CD4-positive, alpha-beta T cell (primary cell): ENCODE data around the gene GPC6. TPM values are rescaled to one million over a fixed set of nuclear protein-coding genes. Genes with fewer than 3 reads are reported as not detected.

Experiments used
- ATAC-seq: fragments of 200-7000 bp; cut with Tn5 transposase; one replicate; pipeline ENCODE4 v1.10.0; 2022; ENCODE audit warnings: mild to moderate bottlenecking; ENCODE audit not compliant: poor library complexity
- CTCF ChIA-PET: fragments of 350-600 bp; sonication (Branson Sonifier 250); formaldehyde crosslinking; loops from one replicate; lab custom pipeline; 2021; ENCODE audit warnings: antibody characterized with exemption, inconsistent platforms; lab: Charles Lee
- POLR2A ChIA-PET: fragments of 350-600 bp; sonication (Branson Sonifier 250); formaldehyde crosslinking; loops from one replicate; lab custom pipeline; 2021; ENCODE audit warnings: antibody characterized with exemption, inconsistent platforms; lab: Charles Lee
- DNase-seq, 14 experiments: peaks; one replicate each; pipeline ENCODE4 v3.0.0-alpha.2; 2013 to 2020; ENCODE audit warnings: mixed read lengths in 2 of 14
- H3K27ac ChIP-seq, 2 donors: one replicate each; pipeline versions ENCODE4 v1.5.1 to v1.7.0; 2013; ENCODE audit warnings: low read length in 2 of 2, low read depth in 1 of 2, mild to moderate bottlenecking in 1 of 2
- H3K27me3 ChIP-seq, 2 experiments: 1 replicate in 1 of 2; 2 replicates in 1 of 2; pipeline versions ENCODE4 v1.6.1 to v1.7.0; 2013; ENCODE audit warnings: low read length in 2 of 2, control low read depth in 1 of 2, mild to moderate bottlenecking in 1 of 2, moderate library complexity in 1 of 2; ENCODE audit not compliant: insufficient read depth in 2 of 2, control insufficient read depth in 1 of 2
- H3K36me3 ChIP-seq: one replicate; pipeline ENCODE4 v1.6.1; 2013; ENCODE audit warnings: low read length, control low read depth; ENCODE audit not compliant: insufficient read depth
- H3K4me1 ChIP-seq: one replicate; pipeline ENCODE4 v1.6.1; 2013; ENCODE audit warnings: low read length, control low read depth; ENCODE audit not compliant: insufficient read depth
- H3K4me3 ChIP-seq: one replicate; pipeline ENCODE4 v1.5.1; 2013; ENCODE audit warnings: mild to moderate bottlenecking, low read length, moderate library complexity
- H3K9me3 ChIP-seq, 2 experiments: 1 replicate in 1 of 2; 2 replicates in 1 of 2; pipeline versions ENCODE4 v1.6.1 to v1.7.0; 2013; ENCODE audit warnings: low read length in 2 of 2, mild to moderate bottlenecking in 2 of 2, control low read depth in 1 of 2, moderate library complexity in 1 of 2; ENCODE audit not compliant: control insufficient read depth in 1 of 2, insufficient read depth in 1 of 2
- H3K27ac Mint-ChIP-seq: one replicate; pipeline ENCODE4 v1.8.0; 2020; ENCODE audit warnings: mixed read lengths
- H3K27me3 Mint-ChIP-seq: one replicate; pipeline ENCODE4 v1.8.0; 2021; ENCODE audit warnings: mixed read lengths
- H3K36me3 Mint-ChIP-seq: one replicate; pipeline ENCODE4 v1.8.0; 2021; ENCODE audit warnings: low read depth, mixed read lengths
- H3K4me1 Mint-ChIP-seq: one replicate; pipeline ENCODE4 v1.8.0; 2021; ENCODE audit warnings: low read depth, mixed read lengths
- H3K4me3 Mint-ChIP-seq: one replicate; pipeline ENCODE4 v1.8.0; 2020; ENCODE audit warnings: mild to moderate bottlenecking, mixed read lengths
- H3K9me3 Mint-ChIP-seq: one replicate; pipeline ENCODE4 v1.8.0; 2020; ENCODE audit warnings: mixed read lengths
- CTCF ChIP-seq: fragments of 200-600 bp; IDR thresholded peaks from one replicate; pipeline ENCODE4 v1.8.0; 2022; ENCODE audit warnings: antibody characterized with exemption, mild to moderate bottlenecking
- intact Hi-C, 2 experiments: fragments of 100-400 bp; cut with DNase I in 1 of 2; cut with micrococcal nuclease in 1 of 2; formaldehyde crosslinking; loops; one replicate each; pipeline versions ENCODE4 v1.15.1 to v1.9.0; 2023 to 2025; cut with DNase I, micrococcal nuclease
- total RNA-seq, 174 experiments: library from RNA in 2 of 174; stranded (reverse) in 2 of 174; gene quantifications; one replicate each; pipeline ENCODE4 v1.2.3 and lab custom pipeline; 2021 to 2026

Gene GPC6
- total RNA-seq, 2 experiments from 2014 or later: not detected

GRCh38 chr13:94090773-94091480 lies 864.3 kb downstream of the GPC6 start:
- H3K4me1 Mint-ChIP-seq: no peaks in the 10 kb centered on the region
- no peak for TF ChIP-seq CTCF
- no peaks in the 10 kb centered on the region for H3K4me1 ChIP-seq
- H3K27ac ChIP-seq: no peak overlapping the region
- no peak for DNase-seq
- H3K4me3 ChIP-seq: no peak overlapping the region
- no peak overlapping the region for H3K27ac Mint-ChIP-seq
- intact Hi-C loops: no loop called here
- no peak overlapping the region for H3K4me3 Mint-ChIP-seq
- peaks cover 5% of the 10 kb centered on the region for H3K27me3 Mint-ChIP-seq
- no peaks in the 10 kb centered on the region for H3K36me3 Mint-ChIP-seq
- no peaks in the 10 kb centered on the region for H3K9me3 ChIP-seq
- ChIA-PET CTCF (no interaction called here), POLR2A (no interaction called here)
- no peaks in the 10 kb centered on the region for H3K36me3 ChIP-seq
- peaks cover 0 to 3% of the 10 kb centered on the region in 2 experiments for H3K27me3 ChIP-seq
- no peak for ATAC-seq
- peaks cover 3% of the 10 kb centered on the region for H3K9me3 Mint-ChIP-seq

GRCh38 chr13:94093652-94094315 lies 867.2 kb downstream of the GPC6 start:
- DNase-seq: no peak
- no peak for TF ChIP-seq CTCF
- Histone ChIP-seq H3K27ac (no peak overlapping the region), H3K9me3 (no peaks in the 10 kb centered on the region), H3K4me1 (no peaks in the 10 kb centered on the region), H3K27me3 (peaks cover 0 to 3% of the 10 kb centered on the region in 2 experiments), H3K4me3 (no peak overlapping the region), H3K36me3 (no peaks in the 10 kb centered on the region)
- Mint-ChIP-seq H3K4me3 (no peak overlapping the region), H3K27ac (no peak overlapping the region), H3K27me3 (peaks cover 5% of the 10 kb centered on the region), H3K9me3 (peaks cover 3% of the 10 kb centered on the region), H3K4me1 (no peaks in the 10 kb centered on the region), H3K36me3 (no peaks in the 10 kb centered on the region)
- CTCF ChIA-PET: no interaction called here
- intact Hi-C loops: no loop called here
- POLR2A ChIA-PET: no interaction called here
- no peak for ATAC-seq

DNA sequence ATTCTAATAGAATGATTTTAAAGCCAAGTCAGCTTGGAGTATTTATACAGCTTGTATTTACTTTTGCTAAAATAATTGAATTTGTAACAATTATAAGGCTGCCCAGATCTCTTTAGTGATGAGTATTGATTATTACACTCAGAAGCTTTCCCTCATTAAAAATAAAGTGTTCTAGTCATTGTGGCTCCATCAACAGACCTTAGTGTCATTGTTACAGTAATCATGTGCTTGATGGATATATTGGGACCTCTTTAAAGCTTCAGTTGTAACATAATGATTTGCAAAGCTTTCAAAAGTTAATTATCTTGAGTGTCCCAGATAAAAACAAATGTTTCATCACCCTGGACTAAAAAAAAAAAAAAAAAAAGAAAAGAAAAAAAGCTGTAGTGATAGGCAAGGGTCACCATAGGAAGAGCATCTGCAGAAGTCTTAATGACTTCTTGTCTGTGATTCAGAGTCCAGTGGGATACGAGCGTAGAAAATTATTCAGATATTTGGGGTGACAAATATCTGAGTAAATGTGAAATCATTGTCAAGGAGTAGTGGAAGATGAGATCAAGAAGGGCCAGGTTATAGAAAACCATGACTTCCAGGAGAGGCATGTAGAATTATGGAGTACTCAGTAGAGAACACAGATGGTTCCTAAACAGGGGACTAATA lies 883.2 kb downstream of the GPC6 start:
- peaks cover 2% of the 10 kb centered on the region for H3K9me3 Mint-ChIP-seq

More for the DNA sequence above, 883.2 kb downstream of the GPC6 start:
- DNase-seq: no peak
- Mint-ChIP-seq H3K27me3 (peaks cover 10% of the 10 kb centered on the region), H3K4me1 (no peaks in the 10 kb centered on the region), H3K36me3 (no peaks in the 10 kb centered on the region), H3K4me3 (no peak overlapping the region), H3K27ac (no peak overlapping the region)
- ChIA-PET CTCF (no interaction called here), POLR2A (no interaction called here)
- Histone ChIP-seq H3K27ac (no peak overlapping the region), H3K36me3 (no peaks in the 10 kb centered on the region), H3K27me3 (no peaks in the 10 kb centered on the region), H3K4me1 (no peaks in the 10 kb centered on the region), H3K9me3 (no peaks in the 10 kb centered on the region), H3K4me3 (no peak overlapping the region)
- TF ChIP-seq CTCF: no peak
- ATAC-seq: no peak
- intact Hi-C loops: no loop called here
